Measurements from ENCODE around the gene CDCA8. TPM values are rescaled to one million over a fixed set of nuclear protein-coding genes. Genes with fewer than 3 reads are reported as not detected.

CDCA8 gene
- total RNA-seq, 1 experiment from 2014 or later, result 51.7 TPM

DNA sequence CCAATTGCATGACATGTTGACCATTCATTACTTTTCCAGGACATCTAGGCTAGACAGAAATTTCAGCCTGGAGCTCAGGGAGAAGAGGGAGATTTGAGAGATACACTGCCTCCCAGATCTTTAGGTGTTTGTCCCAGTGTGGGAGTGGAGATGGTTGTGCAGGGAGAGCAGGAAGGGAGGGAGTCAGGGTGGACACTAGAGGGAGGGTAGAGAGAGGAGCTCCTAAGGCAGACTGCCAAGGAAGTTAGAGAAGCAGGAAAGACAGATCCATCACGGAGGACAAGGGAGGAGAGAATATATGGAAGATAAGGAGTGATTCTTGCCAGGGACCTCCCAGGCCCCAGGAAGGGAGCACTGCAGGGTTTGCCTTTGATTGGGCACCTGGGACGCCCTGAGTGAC is 8.7 kb downstream of the CDCA8 start:
- Histone ChIP-seq H3K79me2 (ENCODE audit: insufficient read depth, low read length) (peaks cover 43% of the 10 kb centered on the region), H3K4me1 (ENCODE audit: control insufficient read depth in 1 of 2, insufficient read depth in 2 of 2, low read length in 2 of 2) (no peaks in the 10 kb centered on the region), H4K20me1 (ENCODE audit: insufficient read depth) (no peaks in the 10 kb centered on the region), H2AFZ (ENCODE audit: low read depth, low read length, poor library complexity, severe bottlenecking) (no peak overlapping the region), H3K9ac (ENCODE audit: low read length) (no peak overlapping the region), H3K9me2 (ENCODE audit: insufficient read depth) (no peaks in the 10 kb centered on the region), H3K4me2 (ENCODE audit: low read length) (no peak overlapping the region), H3K27ac (ENCODE audit: low read depth, low read length) (no peak overlapping the region), H3K27me3 (ENCODE audit: insufficient read depth, low read length) (no peaks in the 10 kb centered on the region), H3K4me3 (replicated peaks in 1 of 2; ENCODE audit: low read depth in 1 of 2, low read length in 2 of 2) (no peak overlapping the region), H3K36me3 (ENCODE audit: control insufficient read depth in 1 of 2, insufficient read depth in 2 of 2, low read length in 2 of 2) (peaks cover 66 to 79% of the 10 kb centered on the region in 2 experiments), H3K9me3 (ENCODE audit: control insufficient read depth in 1 of 2, insufficient read depth in 1 of 2, low read depth in 1 of 2, low read length in 2 of 2) (no peaks in the 10 kb centered on the region)
- RAD21 ChIA-PET (ENCODE audit: low non-redundant PET in 1 of 2, low total read pairs in 2 of 2, uncharacterized antibody in 2 of 2, unreplicated experiment in 2 of 2), result no interaction called here
- intact Hi-C loops (cut with micrococcal nuclease), result no loop called here
- POLR2A ChIA-PET, result interaction anchor here (1.3 kb wide), 1 partner anchor 9 kb away, joined by 3 read pairs; the partner anchor contains the start of gene CDCA8
- CTCF ChIA-PET, result no interaction called here
- TF ChIP-seq EZH2phosphoT487 (IDR thresholded peaks at IDR 0.05; ENCODE audit: borderline replicate concordance) (no peak), SRF (IDR thresholded peaks at IDR 0.05; ENCODE audit: low read depth) (no peak), POLR2AphosphoS5 (IDR thresholded peaks at IDR 0.05; ENCODE audit: low read depth, low read length) (no peak), EZH2 (IDR thresholded peaks at IDR 0.05) (no peak), CEBPB (IDR thresholded peaks at IDR 0.05; ENCODE audit: low read depth) (no peak), CBX3 (IDR thresholded peaks at IDR 0.05; ENCODE audit: low read depth) (no peak), SIN3A (IDR thresholded peaks at IDR 0.05; ENCODE audit: low read depth) (no peak), JUND (IDR thresholded peaks at IDR 0.05) (no peak), FOSL1 (IDR thresholded peaks at IDR 0.05; ENCODE audit: low read depth) (no peak), ZNF274 (IDR thresholded peaks at IDR 0.05; ENCODE audit: low read depth, low read length) (no peak), YY1 (IDR thresholded peaks at IDR 0.05; ENCODE audit: extremely low read depth, insufficient replicate concordance, low read depth, low read length) (no peak), SP1 (IDR thresholded peaks at IDR 0.05; ENCODE audit: low read depth) (no peak), ZFX (IDR thresholded peaks at IDR 0.05) (no peak)
- TF ChIP-seq, protein P1, sequence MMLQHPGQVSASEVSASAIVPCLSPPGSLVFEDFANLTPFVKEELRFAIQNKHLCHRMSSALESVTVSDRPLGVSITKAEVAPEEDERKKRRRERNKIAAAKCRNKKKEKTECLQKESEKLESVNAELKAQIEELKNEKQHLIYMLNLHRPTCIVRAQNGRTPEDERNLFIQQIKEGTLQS (IDR thresholded peaks at IDR 0.05), result no peak
- TF ChIP-seq, protein P2, sequence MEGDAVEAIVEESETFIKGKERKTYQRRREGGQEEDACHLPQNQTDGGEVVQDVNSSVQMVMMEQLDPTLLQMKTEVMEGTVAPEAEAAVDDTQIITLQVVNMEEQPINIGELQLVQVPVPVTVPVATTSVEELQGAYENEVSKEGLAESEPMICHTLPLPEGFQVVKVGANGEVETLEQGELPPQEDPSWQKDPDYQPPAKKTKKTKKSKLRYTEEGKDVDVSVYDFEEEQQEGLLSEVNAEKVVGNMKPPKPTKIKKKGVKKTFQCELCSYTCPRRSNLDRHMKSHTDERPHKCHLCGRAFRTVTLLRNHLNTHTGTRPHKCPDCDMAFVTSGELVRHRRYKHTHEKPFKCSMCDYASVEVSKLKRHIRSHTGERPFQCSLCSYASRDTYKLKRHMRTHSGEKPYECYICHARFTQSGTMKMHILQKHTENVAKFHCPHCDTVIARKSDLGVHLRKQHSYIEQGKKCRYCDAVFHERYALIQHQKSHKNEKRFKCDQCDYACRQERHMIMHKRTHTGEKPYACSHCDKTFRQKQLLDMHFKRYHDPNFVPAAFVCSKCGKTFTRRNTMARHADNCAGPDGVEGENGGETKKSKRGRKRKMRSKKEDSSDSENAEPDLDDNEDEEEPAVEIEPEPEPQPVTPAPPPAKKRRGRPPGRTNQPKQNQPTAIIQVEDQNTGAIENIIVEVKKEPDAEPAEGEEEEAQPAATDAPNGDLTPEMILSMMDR (IDR thresholded peaks at IDR 0.05 in 2 of 3, conservative IDR thresholded peaks at IDR 0.05 in 1 of 3; ENCODE audit: borderline replicate concordance in 1 of 3, insufficient read depth in 1 of 3, low read depth in 2 of 3, low read length in 2 of 3), result no peak
- TF ChIP-seq, protein P3, sequence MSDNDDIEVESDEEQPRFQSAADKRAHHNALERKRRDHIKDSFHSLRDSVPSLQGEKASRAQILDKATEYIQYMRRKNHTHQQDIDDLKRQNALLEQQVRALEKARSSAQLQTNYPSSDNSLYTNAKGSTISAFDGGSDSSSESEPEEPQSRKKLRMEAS (IDR thresholded peaks at IDR 0.05), result no peak
- no TSS peak for BruUV-seq (replicated peaks)
- ATAC-seq (no peak), DNase-seq (ENCODE audit: low read depth, low spot score) (no peak)
